GM12878 (cell line): ENCODE data around the gene SLC3A2. TPM values are rescaled to one million over a fixed set of nuclear protein-coding genes. Genes with fewer than 3 reads are reported as not detected.

Source experiments
- ATAC-seq: fragments of 200-7000 bp; cut with Tn5 transposase; 3 replicates; pipeline ENCODE4 v1.9.1; 2020; ENCODE audit warnings: mild to moderate bottlenecking, moderate library complexity
- BruUV-seq: library from RNA; stranded (reverse); fragments of 400-500 nt; replicated peaks from 2 replicates; lab custom pipeline; 2021; lab: Mats Ljungman, UMichigan
- CTCF ChIA-PET: fragments of 300-600 bp; sonication (Branson Sonifier 250); formaldehyde crosslinking; extraction: SDS; loops from one replicate; lab custom pipeline; 2021; ENCODE audit warnings: inconsistent platforms; lab: Yijun Ruan, JAX
- POLR2A ChIA-PET: fragments of 350-600 bp; formaldehyde crosslinking; extraction: SDS; loops from one replicate; lab custom pipeline; 2021; ENCODE audit warnings: inconsistent platforms; lab: Charles Lee
- RAD21 ChIA-PET: fragments of 300-600 bp; sonication (Branson Sonifier 250); formaldehyde crosslinking; loops from one replicate; lab custom pipeline; 2023; ENCODE audit warnings: antibody characterized with exemption; ENCODE audit not compliant: unreplicated experiment; lab: Charles Lee
- SMC1A ChIA-PET: fragments of 300-600 bp; sonication (Branson Sonifier 250); formaldehyde crosslinking; loops from one replicate; lab custom pipeline; 2023; ENCODE audit not compliant: unreplicated experiment, uncharacterized antibody; lab: Charles Lee
- DNase-seq: peaks from one replicate; pipeline ENCODE4 v3.0.0-alpha.2; 2011; ENCODE audit warnings: low read depth, low spot score
- FAIRE-seq: peaks from 3 replicates; lab custom pipeline; 2011; peaks lifted over from hg19 to GRCh38; lab: Jason Lieb, UNC
- H2AFZ ChIP-seq: 2 replicates; pipeline ENCODE4 v1.6.0; 2011; ENCODE audit warnings: low read depth, low read length, control low read depth; ENCODE audit not compliant: control insufficient read depth
- H3K27ac ChIP-seq: 2 replicates; pipeline ENCODE4 v1.5.1; 2011; ENCODE audit warnings: control low read depth; ENCODE audit not compliant: control insufficient read depth, insufficient read depth
- H3K27me3 ChIP-seq, 2 experiments: replicated peaks in 1 of 2; 2 replicates each; pipeline versions ENCODE4 v1.6.0 to v1.6.1; 2011; ENCODE audit warnings: low read length in 1 of 2; ENCODE audit not compliant: control insufficient read depth in 2 of 2, insufficient read depth in 2 of 2
- H3K36me3 ChIP-seq, 2 experiments: 2 replicates each; pipeline ENCODE4 v1.5.1; 2011; ENCODE audit warnings: low read length in 1 of 2; ENCODE audit not compliant: control insufficient read depth in 2 of 2, insufficient read depth in 2 of 2
- H3K4me1 ChIP-seq: 2 replicates; pipeline ENCODE4 v1.6.1; 2011; ENCODE audit warnings: mild to moderate bottlenecking, low read length, moderate library complexity, mixed read lengths; ENCODE audit not compliant: control insufficient read depth, insufficient read depth
- H3K4me2 ChIP-seq: 2 replicates; pipeline ENCODE4 v1.6.0; 2011; ENCODE audit warnings: control low read depth; ENCODE audit not compliant: control insufficient read depth, insufficient read depth
- H3K4me3 ChIP-seq: fragments of 200-600 bp; sonication (generic); 2 replicates; pipeline ENCODE4 v1.5.1; 2016
- H3K79me2 ChIP-seq: 2 replicates; pipeline ENCODE4 v1.6.0; 2011; ENCODE audit warnings: low read length; ENCODE audit not compliant: control insufficient read depth, insufficient read depth
- H3K9ac ChIP-seq: 2 replicates; pipeline ENCODE4 v1.8.0; 2011; ENCODE audit warnings: low read length, control low read depth, mixed read lengths; ENCODE audit not compliant: control insufficient read depth, insufficient read depth
- H3K9me3 ChIP-seq: replicated peaks from 3 replicates; pipeline ENCODE4 v1.5.1; 2011; ENCODE audit warnings: mild to moderate bottlenecking, low read length; ENCODE audit not compliant: control insufficient read depth, insufficient read depth
- H4K20me1 ChIP-seq: 2 replicates; pipeline ENCODE4 v1.6.0; 2011; ENCODE audit not compliant: control insufficient read depth, insufficient read depth
- CEBPB ChIP-seq, 2 experiments: fragments of 150-350 bp in 1 of 2; IDR thresholded peaks; 2 replicates each; pipeline ENCODE4 v1.6.1; 2012 to 2014; ENCODE audit warnings: low read depth in 2 of 2, low read length in 2 of 2, borderline replicate concordance in 1 of 2, inconsistent platforms in 1 of 2
- CEBPZ ChIP-seq: fragments of 150-350 bp; IDR thresholded peaks from 2 replicates; pipeline ENCODE4 v1.6.1; 2016; ENCODE audit warnings: low read depth, low read length
- ELK1 ChIP-seq: IDR thresholded peaks from 2 replicates; pipeline ENCODE4 v1.6.1; 2012; ENCODE audit warnings: low read depth, low read length, improper control_type of control experiment
- ESRRA ChIP-seq: IDR thresholded peaks from 2 replicates; pipeline ENCODE4 v1.6.1; 2012; ENCODE audit warnings: mild to moderate bottlenecking, low read length, improper control_type of control experiment
- ETV6 ChIP-seq, 2 experiments: fragments of 450-650 bp in 1 of 2; IDR thresholded peaks in 1 of 2; conservative IDR thresholded peaks in 1 of 2; 2 replicates each; pipeline ENCODE4 v1.6.1; 2014; ENCODE audit warnings: antibody characterized with exemption in 1 of 2, borderline replicate concordance in 1 of 2, low read depth in 1 of 2, mild to moderate bottlenecking in 1 of 2, moderate library complexity in 1 of 2
- FOXM1 ChIP-seq: IDR thresholded peaks from 2 replicates; pipeline ENCODE4 v1.6.1; 2012; ENCODE audit warnings: low read depth, mild to moderate bottlenecking, inconsistent platforms, low read length, moderate library complexity
- IKZF2 ChIP-seq, 2 experiments: fragments of 450-650 bp; IDR thresholded peaks; 2 replicates each; pipeline ENCODE4 v1.6.1; 2017; ENCODE audit warnings: mild to moderate bottlenecking in 2 of 2, moderate library complexity in 2 of 2
- NFYA ChIP-seq: IDR thresholded peaks from 2 replicates; pipeline ENCODE4 v1.6.1; 2011; ENCODE audit warnings: low read depth, mild to moderate bottlenecking, low read length, improper control_type of control experiment, borderline replicate concordance
- NKRF ChIP-seq: fragments of 450-650 bp; conservative IDR thresholded peaks from 2 replicates; pipeline ENCODE4 v1.6.1; 2017; ENCODE audit warnings: mild to moderate bottlenecking, moderate library complexity
- PKNOX1 ChIP-seq: fragments of 450-650 bp; IDR thresholded peaks from 2 replicates; pipeline ENCODE4 v1.6.1; 2016; ENCODE audit warnings: mild to moderate bottlenecking
- POLR2AphosphoS5 ChIP-seq: IDR thresholded peaks from 2 replicates; pipeline ENCODE4 v1.6.1; 2011; ENCODE audit warnings: mild to moderate bottlenecking, low read length, inconsistent platforms
- POU2F2 ChIP-seq: IDR thresholded peaks from 3 replicates; pipeline ENCODE4 v1.6.1; 2011; ENCODE audit warnings: low read depth, mild to moderate bottlenecking, low read length, borderline replicate concordance
- RFX5 ChIP-seq: IDR thresholded peaks from 2 replicates; pipeline ENCODE4 v1.6.1; 2011; ENCODE audit warnings: low read depth, low read length, improper control_type of control experiment
- SREBF1 ChIP-seq: IDR thresholded peaks from 2 replicates; pipeline ENCODE4 v1.6.1; 2012; ENCODE audit warnings: mild to moderate bottlenecking, low read length
- ZSCAN29 ChIP-seq: fragments of 450-650 bp; IDR thresholded peaks from 2 replicates; pipeline ENCODE4 v1.6.1; 2017; ENCODE audit warnings: mild to moderate bottlenecking, moderate library complexity
- WGBS: methylation state at CpG from one replicate; pipeline ENCODE4 v1.1.6; 2016; ENCODE audit warnings: low lambda C conversion rate; ENCODE audit not compliant: insufficient replicate concordance, insufficient coverage; ENCODE audit errors: missing lambda C conversion rate; 5-methylcytosine and 5-hydroxymethylcytosine counted together
- in situ Hi-C: fragments of 300-500 bp; cut with MboI; formaldehyde crosslinking; loops from 9 replicates; pipeline ENCODE4 v1.14.3; 2018; ENCODE audit warnings: mixed read lengths
- intact Hi-C: fragments of 100-400 bp; cut with micrococcal nuclease; formaldehyde crosslinking; loops from one replicate; pipeline ENCODE4 v1.14.2; 2022; ENCODE audit not compliant: unreplicated experiment
- polyA plus RNA-seq, 11 experiments: library from polyadenylated mRNA; depleted of rRNA in 4 of 11; unstranded in 6 of 11; stranded (reverse) in 5 of 11; fragments of >200 nt; fragmentation: Nextera tagmentation in 4 of 11; fragmentation: Illumina TruSeq in 1 of 11; extraction: Ambion mirVana in 4 of 11; extraction: Trizol in 1 of 11; gene quantifications; 1 replicate in 1 of 11; 2 replicates in 10 of 11; pipeline versions ENCODE4 v1.2.1 to v1.2.3, GENCODE V29; 2011 to 2016; ENCODE audit warnings: inconsistent platforms in 2 of 11, missing spikeins in 2 of 11, low read depth in 1 of 11
- total RNA-seq, 4 experiments: library from RNA; depleted of rRNA in 3 of 4; stranded (reverse); fragments of >200 nt in 3 of 4; fragmentation: Illumina TruSeq in 1 of 4; extraction: Trizol in 1 of 4; gene quantifications; 2 replicates each; pipeline versions ENCODE4 v1.2.1 to v1.2.3, GENCODE V29; 2013 to 2021

SLC3A2 gene
- total and polyA plus RNA-seq, 10 of the 15 experiments (the other 5 are each of a cell fraction or from before 2014, with no cell fraction given), result 6.9 to 158 (median 106) TPM

- BruUV-seq, result no TSS peak
- SMC1A ChIA-PET, result interaction anchor here (0.6 to 2.1 kb wide), 5 partner anchors 9 to 142 kb away, joined by 3 to 6 read pairs (median 3); no protein-coding TSS in a partner anchor
- no peaks in the 10 kb centered on the region for H3K9me3 ChIP-seq
- CTCF ChIA-PET, result interaction anchor here (0.9 to 2.6 kb wide), 5 partner anchors 9 to 66 kb away, joined by 3 to 6 read pairs (median 4); no protein-coding TSS in a partner anchor
- RAD21 ChIA-PET, result interaction anchor here (0.6 to 1.5 kb wide), 2 partner anchors 9 to 307 kb away, joined by 3 to 4 read pairs; no protein-coding TSS in a partner anchor
- no peak overlapping the region for H2AFZ ChIP-seq
- POLR2A ChIA-PET, result interaction anchor here (0.8 to 7.8 kb wide), 6 partner anchors 8 to 97 kb away, joined by 3 to 66 read pairs (median 4); partner anchors contain the start of gene ZBTB3
- peaks cover 17% of the 10 kb centered on the region for H3K4me1 ChIP-seq
- peak overlapping the region; percentile 55; the same call in 1 of the 2 replicates for H3K9ac ChIP-seq
- WGBS, result 23% methylated on average over 3 of the region's 3 CpGs
- intact Hi-C loops (no loop called here), in situ Hi-C loops (no loop called here)
- DNase-seq (no peak), ATAC-seq (peak; percentile 1; the same call in 1 of the 3 replicates), FAIRE-seq (no peak)
- H3K27ac ChIP-seq, result no peak overlapping the region
- H3K27me3 ChIP-seq, result no peaks in the 10 kb centered on the region
- peaks cover 17 to 32% of the 10 kb centered on the region in 2 experiments for H3K36me3 ChIP-seq
- H4K20me1 ChIP-seq, result 0 out of 2 replicates have a peak, but pooled peaks cover 3% of the 10 kb centered on the region
- peaks cover 55% of the 10 kb centered on the region for H3K79me2 ChIP-seq
- H3K4me3 ChIP-seq, result peak overlapping the region; percentile 91
- peak overlapping the region; percentile 94 for H3K4me2 ChIP-seq
- TF ChIP-seq ZSCAN29, result no peak
- TF ChIP-seq PKNOX1, result peak; percentile 24; the same call in 1 of the 2 replicates
- TF ChIP-seq ESRRA, result no peak
- peak; percentile 28 for TF ChIP-seq POLR2AphosphoS5
- no peak for TF ChIP-seq CEBPZ
- no peak for TF ChIP-seq NKRF
- TF ChIP-seq NFYA, result no peak
- TF ChIP-seq ETV6 (conservative IDR thresholded peaks at IDR 0.05 in 1 of 2, IDR thresholded peaks at IDR 0.05 in 1 of 2; ENCODE audit: borderline replicate concordance in 1 of 2, low read depth in 1 of 2), result no peak
- no peak for TF ChIP-seq ELK1
- TF ChIP-seq RFX5, result no peak
- peak; percentile 46; the same call in 2 of the 3 replicates for TF ChIP-seq POU2F2
- no peak for TF ChIP-seq CEBPB (IDR thresholded peaks at IDR 0.05; ENCODE audit: borderline replicate concordance in 1 of 2, low read depth in 2 of 2, low read length in 2 of 2)
- TF ChIP-seq IKZF2 (IDR thresholded peaks at IDR 0.05), result no peak
- no peak for TF ChIP-seq SREBF1
- TF ChIP-seq FOXM1, result peak; percentile 6; the same call in 1 of the 2 replicates
Observed at GRCh38 chr11:62851807-62852522, 28.7 kb upstream of the SLC3A2 start.
